GM19395 (cell line): ENCODE data around the gene ACAD9.
"Not testable (repeated sequence)": the region's sequence is repeated elsewhere in the genome, so short reads cannot be mapped to it uniquely, and the experiment has no call there.

Source experiments
- ATAC-seq: cut with Tn5 transposase; IDR thresholded peaks from one replicate; pipeline ENCODE4 v1.9.1; 2021; ENCODE audit warnings: mild to moderate bottlenecking, moderate library complexity; ENCODE audit not compliant: unreplicated experiment

Gene ACAD9

GRCh38 chr3:128889139-128889894 lies 9.9 kb downstream of the ACAD9 start:
- no peak for ATAC-seq

DNA sequence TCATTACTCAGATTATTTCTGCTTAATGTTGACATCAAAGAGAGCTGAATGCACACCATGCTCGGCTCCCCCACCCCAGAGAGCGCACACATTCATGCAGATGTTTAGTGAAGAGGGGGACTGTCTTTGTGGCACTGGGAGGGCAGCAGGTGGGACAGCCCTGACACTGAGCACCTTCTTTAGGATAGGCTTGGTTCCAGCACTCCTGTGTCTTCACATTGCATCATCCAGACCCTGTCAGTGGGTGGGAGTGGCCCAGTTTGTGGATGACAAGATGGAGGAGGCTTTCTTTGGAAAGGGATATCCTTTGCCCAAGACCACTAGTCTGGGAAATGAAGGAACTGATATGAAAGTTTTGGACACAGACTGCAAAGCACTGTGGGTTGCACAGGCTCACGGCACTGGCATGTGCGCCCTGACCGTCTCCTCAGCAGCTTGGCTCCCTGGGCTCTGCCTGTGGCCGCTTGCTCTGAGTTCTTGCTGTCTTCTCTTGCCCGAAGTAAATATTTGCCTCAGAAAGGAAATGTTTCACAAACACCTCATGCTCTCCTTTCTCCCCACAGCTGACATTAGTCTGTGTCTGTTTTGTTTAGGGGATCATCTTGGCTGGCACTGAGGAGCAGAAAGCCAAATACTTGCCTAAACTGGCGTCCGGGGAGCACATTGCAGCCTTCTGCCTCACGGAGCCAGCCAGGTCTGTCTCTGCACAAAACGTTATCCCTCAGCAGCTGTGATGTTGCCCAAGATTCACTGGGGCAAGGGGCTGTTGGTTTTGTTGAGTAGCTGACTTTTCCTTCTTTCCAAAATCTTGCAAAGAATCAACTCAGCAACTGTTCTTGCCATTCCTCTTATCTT lies 16.6 kb downstream of the ACAD9 start:
- ATAC-seq: no peak

DNA sequence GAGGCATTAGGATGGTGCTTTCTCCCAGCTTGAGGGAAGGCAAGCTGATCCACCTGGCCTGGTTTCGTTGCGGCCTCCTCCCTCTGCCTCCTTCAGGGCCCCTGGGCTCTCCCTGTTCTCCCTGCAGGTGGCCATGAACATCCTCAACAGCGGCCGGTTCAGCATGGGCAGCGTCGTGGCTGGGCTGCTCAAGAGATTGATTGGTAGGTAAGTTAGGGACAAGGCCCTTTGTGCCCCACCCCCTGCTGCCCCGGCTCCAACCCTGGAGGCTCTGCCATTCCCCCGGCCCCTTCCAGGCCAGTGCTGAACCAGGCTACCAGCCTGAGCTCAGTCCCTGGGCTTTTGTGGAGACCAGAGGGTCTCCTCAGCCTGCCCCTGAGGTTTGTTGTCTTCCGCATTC lies 23.0 kb downstream of the ACAD9 start:
- no peak for ATAC-seq

- ATAC-seq: no peak
Measured at GRCh38 chr3:128903501-128903900, 24.1 kb downstream of the ACAD9 start.

DNA sequence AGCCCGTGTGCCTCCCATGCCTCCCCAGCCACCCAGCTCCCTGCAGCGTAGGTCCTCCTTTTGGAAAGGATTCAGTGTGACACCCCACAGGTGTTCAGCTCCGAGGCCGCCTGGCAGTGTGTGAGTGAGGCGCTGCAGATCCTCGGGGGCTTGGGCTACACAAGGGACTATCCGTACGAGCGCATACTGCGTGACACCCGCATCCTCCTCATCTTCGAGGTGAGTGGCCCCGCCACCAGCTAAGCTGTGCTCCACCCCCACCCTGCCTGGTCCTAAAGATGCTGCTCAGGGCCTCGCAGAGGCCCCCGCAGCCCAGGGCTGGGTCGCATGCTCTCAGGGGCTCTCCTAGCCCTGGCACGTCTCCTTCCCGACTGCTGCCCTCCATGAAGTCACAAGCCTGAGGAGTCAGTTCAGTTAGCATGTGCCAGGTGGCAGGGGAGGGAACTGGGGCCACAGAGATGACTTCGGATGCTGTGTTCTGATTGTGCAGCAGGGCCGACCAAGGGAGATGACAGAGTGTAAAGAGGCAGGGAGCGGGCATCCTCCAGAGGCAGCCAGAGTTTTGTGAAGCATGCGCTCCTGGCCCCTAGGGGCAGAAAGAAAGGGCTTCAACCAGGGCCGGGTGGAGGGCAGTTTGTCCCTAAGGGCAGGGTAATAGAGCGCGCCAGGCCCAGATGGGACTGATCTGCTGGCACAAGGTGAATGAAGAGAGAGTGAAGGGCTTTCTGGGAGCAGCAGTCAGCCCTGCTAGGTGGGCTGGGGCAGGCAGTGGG lies 26.8 kb downstream of the ACAD9 start:
- ATAC-seq: no peak

- ATAC-seq: no peak
Measured at GRCh38 chr3:128906804-128907525, 27.5 kb downstream of the ACAD9 start.

DNA sequence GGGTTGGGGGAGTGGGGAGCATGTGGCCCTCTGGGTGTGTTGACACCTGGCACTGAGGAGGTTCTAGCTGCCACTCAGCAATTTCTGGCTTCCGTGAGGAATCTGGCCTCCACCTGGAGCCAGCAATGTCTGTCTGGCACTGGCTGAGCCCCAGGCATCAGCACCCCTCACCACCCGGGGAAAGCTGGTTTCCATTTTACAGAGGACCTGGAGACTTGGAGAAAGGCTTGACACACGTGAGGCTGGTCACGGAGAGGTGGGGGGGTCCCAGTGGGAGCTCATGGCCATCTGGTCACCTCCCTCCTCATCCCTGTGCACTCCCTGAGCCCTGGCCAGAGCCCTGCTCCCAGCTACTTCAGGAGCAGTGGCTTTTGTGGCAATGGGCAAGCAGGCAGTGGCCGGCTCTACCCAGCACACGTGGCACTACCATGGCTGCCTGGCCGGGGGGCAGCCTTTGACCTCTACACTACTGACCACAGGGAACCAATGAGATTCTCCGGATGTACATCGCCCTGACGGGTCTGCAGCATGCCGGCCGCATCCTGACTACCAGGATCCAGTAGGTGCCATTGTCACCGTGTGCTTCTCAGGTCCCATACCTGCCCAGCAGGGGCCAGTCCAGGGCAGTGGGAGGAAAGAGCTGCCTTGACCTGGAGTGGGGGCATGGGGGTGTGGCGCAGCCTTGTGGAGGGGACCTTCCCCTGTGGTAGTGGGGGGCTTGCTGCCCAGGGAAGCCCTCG lies 28.5 kb downstream of the ACAD9 start:
- ATAC-seq: no peak

DNA sequence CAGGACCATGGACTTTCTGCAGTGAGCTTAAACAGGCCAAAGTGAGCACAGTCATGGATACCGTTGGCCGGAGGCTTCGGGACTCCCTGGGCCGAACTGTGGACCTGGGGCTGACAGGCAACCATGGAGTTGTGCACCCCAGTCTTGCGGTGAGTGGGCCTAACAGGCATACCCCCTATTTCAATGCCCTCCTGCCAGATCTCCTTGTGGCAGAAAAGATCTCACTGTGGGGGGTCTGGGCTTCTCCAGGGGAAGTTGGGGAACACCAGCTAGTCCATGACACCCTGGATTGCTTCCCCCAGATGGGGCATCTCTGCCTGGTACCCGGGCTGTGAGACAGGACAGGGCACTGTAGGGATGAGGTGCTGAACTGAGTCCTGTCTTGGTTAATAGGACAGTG lies 29.5 kb downstream of the ACAD9 start:
- no peak for ATAC-seq

GRCh38 chr3:128910006-128910405 lies 30.6 kb downstream of the ACAD9 start:
- ATAC-seq: no peak

DNA sequence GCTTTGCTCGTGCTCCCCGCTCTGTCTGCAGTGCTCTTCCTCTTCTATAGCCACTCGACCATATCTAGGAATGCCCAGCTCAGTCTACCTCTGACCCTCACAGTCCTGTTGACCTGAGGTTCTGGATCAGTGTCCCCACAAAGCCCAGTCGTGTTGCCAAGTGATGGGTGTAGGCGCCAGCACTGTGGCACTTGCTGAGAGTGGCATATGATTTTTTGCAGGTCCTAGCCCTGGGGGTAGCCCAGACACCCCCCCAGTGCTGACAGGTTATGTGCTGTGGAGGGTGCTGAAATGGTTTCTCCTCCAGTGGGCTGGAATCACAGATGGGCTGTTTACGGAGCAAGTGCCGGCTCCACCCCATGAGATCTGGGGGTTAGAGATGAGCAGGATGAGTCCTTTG lies 32.5 kb downstream of the ACAD9 start:
- no peak for ATAC-seq

DNA sequence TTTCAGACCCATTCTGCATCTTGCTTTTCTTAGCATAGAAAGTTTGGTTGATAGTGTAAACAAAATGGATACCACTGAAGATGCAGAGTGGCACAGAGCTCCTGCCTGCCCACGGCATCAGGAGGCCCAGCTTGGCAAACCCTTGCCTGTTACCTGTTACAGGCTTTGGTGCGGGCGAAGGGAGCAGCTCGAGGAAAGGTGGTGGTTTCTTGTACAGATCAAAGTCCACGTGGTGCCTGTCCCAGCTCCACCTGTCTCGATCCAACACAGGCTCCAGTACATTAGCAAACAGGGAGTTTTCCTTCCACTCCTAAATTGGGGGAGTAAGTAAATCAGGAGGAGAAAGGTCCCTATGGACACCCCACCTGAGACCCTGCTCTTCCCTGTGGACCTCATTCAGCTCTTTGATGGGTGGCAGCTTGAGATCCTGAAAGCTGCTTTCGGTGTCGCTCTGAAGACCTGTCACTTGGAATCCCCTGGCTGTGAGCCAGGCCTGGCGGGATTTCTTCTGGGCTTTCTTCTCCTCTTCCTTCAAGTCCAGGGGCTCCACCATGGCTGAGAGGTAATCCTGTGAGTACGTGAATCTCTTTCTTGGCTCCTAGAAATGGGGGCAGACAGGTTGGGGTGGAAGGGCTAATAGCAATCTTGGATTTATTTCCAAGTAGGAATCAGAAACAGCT lies 35.7 kb downstream of the ACAD9 start:
- no peak for ATAC-seq

DNA sequence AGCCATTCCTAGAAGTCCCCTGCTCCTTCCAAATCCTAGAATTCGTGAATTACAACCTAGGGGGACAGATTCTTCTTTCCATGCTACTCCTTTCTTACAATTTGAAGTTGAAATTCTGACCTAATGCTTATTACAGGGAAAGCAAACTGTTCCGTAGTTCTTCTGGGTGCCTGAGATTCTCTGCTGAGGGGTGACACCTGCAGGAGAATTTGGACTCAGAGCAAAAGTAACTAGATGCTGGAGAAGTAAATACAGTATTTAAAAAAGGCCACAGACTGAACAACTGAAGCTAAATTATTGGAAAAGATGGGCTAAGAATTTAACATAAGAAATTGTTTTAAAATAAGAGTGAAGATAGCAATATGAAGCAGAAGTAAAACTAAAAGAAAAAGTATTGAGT lies 37.9 kb downstream of the ACAD9 start:
- ATAC-seq: no peak

- ATAC-seq: no peak
Measured at GRCh38 chr3:128919988-128920387, 40.6 kb downstream of the ACAD9 start.

DNA sequence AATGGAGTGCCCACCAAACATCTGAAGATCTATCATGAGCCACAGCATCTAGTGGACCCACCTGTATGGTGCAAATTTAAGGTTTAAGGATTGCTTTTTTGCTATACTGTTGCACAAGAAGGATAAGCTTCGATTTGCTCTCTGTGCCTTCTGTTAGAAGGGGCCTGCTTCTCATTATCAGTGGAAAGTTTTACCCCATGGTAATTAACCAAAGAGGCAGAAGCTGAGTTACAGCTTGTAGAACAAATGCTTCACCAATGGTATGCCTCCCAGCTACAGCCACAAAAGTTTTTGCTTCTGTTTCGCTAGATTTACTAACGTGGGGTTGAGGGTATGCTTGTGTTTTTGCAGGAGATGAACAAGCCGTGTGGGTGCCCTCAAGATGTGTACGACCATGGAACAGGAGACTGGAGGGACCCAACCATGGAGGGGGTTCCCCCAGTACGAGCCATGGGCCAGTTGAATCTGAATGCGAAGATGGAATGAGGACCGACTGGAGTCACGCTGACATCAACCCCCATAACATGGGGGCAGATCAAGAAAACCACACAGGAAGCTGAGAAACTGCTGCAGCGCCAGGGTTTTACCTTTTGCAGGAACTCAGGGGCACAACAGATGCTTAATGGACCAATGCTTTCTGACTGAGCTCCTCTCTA lies 43.5 kb downstream of the ACAD9 start:
- ATAC-seq: no peak

DNA sequence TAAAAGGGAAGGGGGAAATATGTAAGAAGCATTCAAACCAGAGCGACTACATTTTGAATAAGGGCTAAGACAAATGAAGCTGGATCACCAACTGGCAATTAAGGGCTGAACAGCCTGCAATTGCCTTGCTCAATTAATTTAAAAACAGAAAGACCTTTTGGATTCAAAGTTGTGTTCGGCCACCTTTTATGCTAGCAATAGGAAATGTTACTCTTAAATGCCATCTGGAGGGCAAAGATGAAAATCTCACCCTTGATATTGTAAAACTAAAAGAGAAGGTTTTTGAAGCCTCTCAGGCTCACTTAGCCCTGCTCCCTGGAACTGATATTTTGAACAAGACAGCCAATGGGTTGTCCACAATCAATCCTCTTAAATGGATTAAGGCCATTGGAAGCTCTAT lies 44.2 kb downstream of the ACAD9 start:
- no peak for ATAC-seq

- ATAC-seq: not testable (repeated sequence)
Measured at GRCh38 chr3:128923986-128924385, 44.6 kb downstream of the ACAD9 start.

GRCh38 chr3:128929364-128929763 lies 49.9 kb downstream of the ACAD9 start:
- no peak for ATAC-seq

DNA sequence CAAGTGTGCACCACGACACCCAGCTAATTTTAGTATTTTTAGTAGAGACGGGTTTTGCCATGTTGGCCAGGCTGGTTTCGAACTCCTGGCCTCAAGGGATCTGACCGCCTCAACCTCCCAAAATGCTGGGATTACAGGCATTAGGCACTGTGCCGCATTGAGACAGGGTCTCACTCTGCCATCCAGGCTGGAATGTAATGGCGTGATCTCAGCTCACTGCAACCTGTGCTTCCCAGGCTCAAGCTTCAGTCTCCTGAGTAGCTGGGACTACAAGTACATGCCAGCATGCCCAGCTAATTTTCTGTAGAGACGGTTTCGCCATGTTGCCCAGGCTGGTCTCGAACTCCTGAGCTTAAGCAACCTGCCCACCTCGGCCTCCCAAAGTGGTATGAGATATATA lies 51.6 kb downstream of the ACAD9 start:
- no peak for ATAC-seq
